Measurements from ENCODE around the gene TTC33.

Gene TTC33

GRCh38 chr5:40475561-40475960, 280.2 kb downstream of the TTC33 start:
- no peak for DNase-seq

- no peak for DNase-seq
Observed at GRCh38 chr5:40474250-40474649, 281.5 kb downstream of the TTC33 start.

- no peak for DNase-seq
Observed at GRCh38 chr5:40465416-40465815, 290.3 kb downstream of the TTC33 start.

GRCh38 chr5:40464511-40464910, 291.2 kb downstream of the TTC33 start:
- DNase-seq = no peak

Measured in NCI-H446 treated with DMSO at 0.1 percent for 48 hours (cell line).